Mesodermal cell (in vitro differentiated cells): ENCODE results near the gene AMMECR1.
"Not testable (repeated sequence)": the region's sequence is repeated elsewhere in the genome, so short reads cannot be mapped to it uniquely, and the experiment has no call there.

Source experiments
- H3K27ac ChIP-seq: 2 replicates; pipeline ENCODE4 v1.7.0; 2013; ENCODE audit warnings: mild to moderate bottlenecking, low read depth, low read length, moderate library complexity; ENCODE audit not compliant: severe bottlenecking
- H3K36me3 ChIP-seq: 2 replicates; pipeline ENCODE4 v1.7.1; 2013; ENCODE audit warnings: mild to moderate bottlenecking, low read length, moderate library complexity; ENCODE audit not compliant: control insufficient read depth, insufficient read depth
- H3K4me1 ChIP-seq: one replicate; pipeline ENCODE4 v1.7.1; 2013; ENCODE audit warnings: mild to moderate bottlenecking, low read length; ENCODE audit not compliant: insufficient read depth, control insufficient read depth, poor library complexity, severe bottlenecking
- H3K4me3 ChIP-seq: 2 replicates; pipeline ENCODE4 v1.7.0; 2013; ENCODE audit warnings: low read length, control low read depth, mild to moderate bottlenecking; ENCODE audit not compliant: insufficient read depth, poor library complexity, severe bottlenecking; ENCODE audit errors: extremely low read depth
- H3K9me3 ChIP-seq: 2 replicates; pipeline ENCODE4 v1.7.1; 2013; ENCODE audit warnings: mild to moderate bottlenecking, low read length, moderate library complexity; ENCODE audit not compliant: control insufficient read depth
- WGBS, 2 experiments: methylation state at CpG; one replicate each; pipeline ENCODE4 v1.1.5; 2013; ENCODE audit warnings: missing lambda C conversion rate in 2 of 2; ENCODE audit not compliant: insufficient coverage in 2 of 2; 5-methylcytosine and 5-hydroxymethylcytosine counted together

Gene AMMECR1

GRCh38 chrX:110258552-110258951 is 59.3 kb downstream of the AMMECR1 start:
- H3K9me3 ChIP-seq, result no peaks in the 10 kb centered on the region
- no CpG with 5 or more reads among the region's 1 CpG for WGBS, 2 experiments

DNA sequence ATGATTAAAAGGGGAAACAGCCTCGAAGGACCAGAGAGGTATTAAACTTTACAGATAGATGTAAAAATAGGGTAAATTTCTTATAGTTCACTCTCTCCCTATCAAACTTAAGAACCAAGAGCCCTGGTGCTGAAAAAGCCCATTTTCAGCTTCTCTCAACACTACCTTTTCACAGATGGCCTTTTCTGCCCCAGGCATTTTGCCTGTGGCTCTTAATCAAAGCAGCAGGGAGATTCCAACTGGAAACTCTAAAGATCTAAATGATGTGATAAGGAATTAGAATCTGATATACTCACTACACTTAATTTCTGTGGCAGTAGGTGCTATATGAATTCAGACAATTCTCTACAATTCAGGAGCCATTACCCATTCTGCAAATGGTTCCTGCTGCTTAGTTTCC is 60.0 kb downstream of the AMMECR1 start:
- Histone ChIP-seq H3K4me3 (no peak overlapping the region), H3K9me3 (no peaks in the 10 kb centered on the region), H3K4me1 (peaks cover under 1% of the 10 kb centered on the region), H3K27ac (no peak overlapping the region), H3K36me3 (no peaks in the 10 kb centered on the region)
- no CpG with 5 or more reads among the region's 1 CpG for WGBS, 2 experiments

More at GRCh38 chrX:110258552-110258951, 59.3 kb downstream of the AMMECR1 start:
- Histone ChIP-seq H3K27ac (no peak overlapping the region), H3K4me3 (no peak overlapping the region), H3K36me3 (no peaks in the 10 kb centered on the region), H3K4me1 (peaks cover 5% of the 10 kb centered on the region)

- WGBS, 2 experiments, result 100% methylated on average over 1 to 2 of the region's 7 CpGs
These were observed 65.2 kb downstream of the AMMECR1 start for GRCh38 chrX:110252711-110253110.

GRCh38 chrX:110251961-110252360 is 65.9 kb downstream of the AMMECR1 start:
- no peaks in the 10 kb centered on the region for H3K9me3 ChIP-seq
- no peak overlapping the region for H3K27ac ChIP-seq
- no peak overlapping the region for H3K4me3 ChIP-seq
- no peaks in the 10 kb centered on the region for H3K36me3 ChIP-seq
- H3K4me1 ChIP-seq, result peaks cover 8% of the 10 kb centered on the region
- WGBS, 2 experiments, result no CpG with 5 or more reads among the region's 1 CpG

More at GRCh38 chrX:110252711-110253110, 65.2 kb downstream of the AMMECR1 start:
- H3K4me1 ChIP-seq, result peaks cover 8% of the 10 kb centered on the region
- no peak overlapping the region for H3K4me3 ChIP-seq
- no peaks in the 10 kb centered on the region for H3K9me3 ChIP-seq
- H3K27ac ChIP-seq, result no peak overlapping the region
- H3K36me3 ChIP-seq, result no peaks in the 10 kb centered on the region

DNA sequence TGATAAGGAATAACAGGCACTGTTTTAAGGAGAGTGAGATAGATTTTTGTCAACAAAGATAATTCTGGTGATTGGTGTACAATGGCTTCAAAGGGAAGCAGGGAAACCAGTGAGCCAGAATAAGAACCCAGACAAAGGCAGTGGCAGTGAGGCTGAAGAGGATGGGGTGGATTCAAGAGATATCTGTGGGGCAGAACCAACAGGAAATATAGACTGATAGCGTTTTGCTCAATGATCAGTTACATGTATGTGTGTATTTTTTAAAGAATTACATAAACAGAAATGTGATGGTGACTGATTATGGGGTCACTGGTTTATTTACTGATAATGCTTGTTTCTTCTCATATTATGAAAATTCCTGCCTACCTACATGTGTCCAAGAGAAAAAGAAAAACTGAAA is 66.4 kb downstream of the AMMECR1 start:
- H3K9me3 ChIP-seq, result no peaks in the 10 kb centered on the region
- WGBS, 2 experiments, result no CpG with 5 or more reads among the region's 1 CpG
- H3K4me1 ChIP-seq, result peaks cover 8% of the 10 kb centered on the region
- no peaks in the 10 kb centered on the region for H3K36me3 ChIP-seq
- no peak overlapping the region for H3K4me3 ChIP-seq
- H3K27ac ChIP-seq, result peak overlapping the region; percentile 23

DNA sequence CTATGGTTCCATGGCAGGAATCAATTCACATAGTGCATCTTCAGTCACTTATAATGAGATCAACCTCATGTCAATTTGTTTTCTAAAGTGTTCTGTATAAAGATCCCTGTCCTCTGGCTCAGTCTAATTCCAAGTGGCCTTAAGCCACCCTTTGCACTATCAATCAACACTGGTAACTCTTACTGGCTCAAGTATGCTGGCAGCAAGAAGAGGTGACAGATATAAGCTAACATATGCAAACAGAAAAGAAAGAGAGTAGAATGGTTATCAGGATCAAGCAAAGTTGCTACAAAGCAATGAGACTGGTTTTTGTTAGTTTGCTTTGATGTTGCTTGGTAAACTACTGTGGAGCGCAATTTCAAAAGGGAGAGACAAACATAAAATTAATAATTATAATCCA is 67.0 kb downstream of the AMMECR1 start:
- Histone ChIP-seq H3K27ac (no peak overlapping the region), H3K4me3 (no peak overlapping the region), H3K4me1 (peaks cover 11% of the 10 kb centered on the region), H3K9me3 (no peaks in the 10 kb centered on the region), H3K36me3 (no peaks in the 10 kb centered on the region)
- WGBS, 2 experiments, result no CpG with 5 or more reads among the region's 1 CpG

- no CpG with 5 or more reads among the region's 1 CpG for WGBS, 2 experiments
- no peak overlapping the region for H3K27ac ChIP-seq
- H3K9me3 ChIP-seq, result no peaks in the 10 kb centered on the region
- no peak overlapping the region for H3K4me3 ChIP-seq
- peaks cover 11% of the 10 kb centered on the region for H3K4me1 ChIP-seq
- H3K36me3 ChIP-seq, result no peaks in the 10 kb centered on the region
These were observed 69.3 kb downstream of the AMMECR1 start for GRCh38 chrX:110248578-110248977.

GRCh38 chrX:110245011-110245410 is 72.9 kb downstream of the AMMECR1 start:
- peaks cover 3% of the 10 kb centered on the region for H3K4me1 ChIP-seq
- no peaks in the 10 kb centered on the region for H3K9me3 ChIP-seq
- H3K4me3 ChIP-seq, result no peak overlapping the region
- no peak overlapping the region for H3K27ac ChIP-seq
- no peaks in the 10 kb centered on the region for H3K36me3 ChIP-seq

DNA sequence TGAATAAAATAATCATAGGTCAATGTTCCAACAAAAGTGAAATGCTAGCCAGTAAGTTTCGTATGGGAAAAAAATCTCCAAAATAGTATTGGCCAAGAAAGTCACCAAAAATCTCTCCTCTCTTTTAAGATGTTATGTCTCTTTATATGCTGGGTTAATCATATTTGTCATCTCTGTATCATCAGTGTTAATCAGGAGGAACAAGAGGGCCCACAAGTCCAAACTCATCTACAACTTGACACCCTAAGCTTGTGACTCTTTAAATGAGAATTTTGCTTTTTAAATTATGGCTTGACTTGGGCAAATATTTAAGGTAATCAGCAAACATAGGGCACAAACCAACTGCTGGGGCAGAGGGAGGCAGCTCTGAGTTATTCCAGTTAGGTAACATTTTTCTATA is 75.5 kb downstream of the AMMECR1 start:
- H3K36me3 ChIP-seq, result no peaks in the 10 kb centered on the region
- WGBS, 2 experiments, result no CpG with 5 or more reads among the region's 1 CpG
- H3K4me3 ChIP-seq, result no peak overlapping the region
- H3K9me3 ChIP-seq, result no peaks in the 10 kb centered on the region
- peaks cover 3% of the 10 kb centered on the region for H3K4me1 ChIP-seq
- no peak overlapping the region for H3K27ac ChIP-seq

GRCh38 chrX:110241816-110242215 is 76.1 kb downstream of the AMMECR1 start:
- WGBS, 2 experiments, result no CpG with 5 or more reads among the region's 1 CpG
- no peaks in the 10 kb centered on the region for H3K9me3 ChIP-seq
- H3K4me1 ChIP-seq, result peaks cover 3% of the 10 kb centered on the region
- no peak overlapping the region for H3K27ac ChIP-seq
- no peaks in the 10 kb centered on the region for H3K36me3 ChIP-seq
- no peak overlapping the region for H3K4me3 ChIP-seq

GRCh38 chrX:110238259-110238658 is 79.6 kb downstream of the AMMECR1 start:
- 60 to 94% methylated on average over 1 to 3 of the region's 5 CpGs for WGBS, 2 experiments
- not testable (repeated sequence) for H3K9me3 ChIP-seq, H3K4me3 ChIP-seq, H3K4me1 ChIP-seq, H3K27ac ChIP-seq, H3K36me3 ChIP-seq
